Measurements from ENCODE around the gene CDKN2AIPNL. TPM values are rescaled to one million over a fixed set of nuclear protein-coding genes. Genes with fewer than 3 reads are reported as not detected.
"Not testable (repeated sequence)": the region's sequence is repeated elsewhere in the genome, so short reads cannot be mapped to it uniquely, and the experiment has no call there.

The CDKN2AIPNL gene
- total and polyA plus RNA-seq, 2 donors (not counting 3 experiments of a cell fraction or from before 2014, with no cell fraction given), result 22.2 to 36.5 TPM

DNA sequence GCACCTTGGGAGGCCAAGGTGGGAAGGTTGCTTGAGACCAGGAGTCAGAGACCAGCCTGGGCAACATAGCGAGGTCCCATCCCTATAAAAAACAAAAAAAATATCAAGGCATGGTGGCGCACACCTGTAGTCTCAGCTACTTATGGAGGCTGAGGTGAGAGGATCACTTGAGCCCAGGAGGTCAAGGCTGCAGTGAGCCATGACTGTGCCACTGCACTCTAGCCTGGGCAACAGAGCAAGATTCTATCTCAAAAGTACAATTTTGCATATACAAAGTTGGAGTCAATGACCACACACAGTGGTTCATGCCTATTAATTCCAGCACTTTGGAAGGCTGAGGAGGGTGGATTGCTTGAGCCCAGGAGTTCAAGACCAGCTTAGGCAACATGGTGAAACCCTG lies 29.5 kb downstream of the CDKN2AIPNL start:
- H3K9ac ChIP-seq (replicated peaks; ENCODE audit: extremely low read depth, insufficient read depth, low read length); BruUV-seq (replicated peaks); H3K9me1 ChIP-seq (replicated peaks; ENCODE audit: control insufficient read depth, extremely low read depth, insufficient read depth, low read length); H3K4me2 ChIP-seq (ENCODE audit: insufficient read depth, low read length); H3K27ac ChIP-seq (ENCODE audit: insufficient read depth, low read depth, low read length); H3K4me1 ChIP-seq (ENCODE audit: control insufficient read depth, extremely low read depth, insufficient read depth, low read length); H2AFZ ChIP-seq (ENCODE audit: low read depth, low read length); DNase-seq (ENCODE audit: low read depth, low spot score); dilution Hi-C loops (cut with MboI; ENCODE audit: extremely low pct_ligation_motif_present, low sequenced_read_pairs); H4K20me1 ChIP-seq (replicated peaks; ENCODE audit: control insufficient read depth, extremely low read depth, insufficient read depth, low read length); FAIRE-seq; H3K27me3 ChIP-seq (ENCODE audit: control insufficient read depth in 2 of 2, insufficient read depth in 2 of 2, low read length in 2 of 2); H3K9me3 ChIP-seq (replicated peaks; ENCODE audit: control insufficient read depth, insufficient read depth, low read length); H3K4me3 ChIP-seq (replicated peaks in 1 of 3; ENCODE audit: insufficient read depth in 1 of 3, low read depth in 1 of 3, low read length in 3 of 3); intact Hi-C loops (cut with micrococcal nuclease): not testable (repeated sequence)
- POLR2A ChIA-PET, result interaction anchor here (0.6 kb wide), 1 partner anchor 14 kb away, joined by 8 read pairs; no protein-coding TSS in a partner anchor
- Histone ChIP-seq H3K79me2 (ENCODE audit: control insufficient read depth, insufficient read depth, low read length) (peaks cover 19% of the 10 kb centered on the region), H3K36me3 (ENCODE audit: control insufficient read depth in 2 of 2, extremely low read depth in 1 of 2, insufficient read depth in 2 of 2, low read length in 2 of 2) (peaks cover 14 to 24% of the 10 kb centered on the region in 2 experiments)
- CTCF ChIA-PET, result interaction anchor here (0.6 to 3.1 kb wide), 3 partner anchors 21 to 346 kb away, joined by 3 to 15 read pairs (median 3); no protein-coding TSS in a partner anchor

DNA sequence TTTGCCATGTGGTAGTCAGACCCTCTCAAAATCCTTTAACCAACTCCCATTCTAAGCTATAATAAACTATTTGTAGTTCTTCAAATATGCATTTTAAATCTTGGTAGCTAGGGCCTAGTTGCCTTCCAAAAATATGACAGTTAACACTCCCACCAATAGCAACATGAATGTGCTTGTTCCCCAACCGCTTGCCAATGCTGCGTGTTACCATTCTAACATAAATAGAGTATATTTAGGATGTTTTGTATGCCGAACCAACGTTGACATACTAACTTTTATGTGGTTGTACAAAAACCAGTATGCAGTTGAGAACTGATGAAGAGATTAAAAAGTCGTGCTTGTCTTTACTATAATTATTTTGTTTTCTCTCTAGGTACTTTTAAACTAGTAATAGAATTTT lies 31.3 kb downstream of the CDKN2AIPNL start:
- H3K9me3 ChIP-seq (replicated peaks; ENCODE audit: control insufficient read depth, insufficient read depth, low read length), result no peaks in the 10 kb centered on the region
- BruUV-seq (replicated peaks), result no TSS peak
- CTCF ChIA-PET, result interaction anchor here (1.9 kb wide), 1 partner anchor 207 kb away, joined by 10 read pairs; no protein-coding TSS in a partner anchor

More for the DNA sequence above, 31.3 kb downstream of the CDKN2AIPNL start:
- no peak overlapping the region for H3K4me2 ChIP-seq (ENCODE audit: insufficient read depth, low read length)
- H3K9ac ChIP-seq (replicated peaks; ENCODE audit: extremely low read depth, insufficient read depth, low read length), result no peak overlapping the region
- H3K79me2 ChIP-seq (ENCODE audit: control insufficient read depth, insufficient read depth, low read length), result peaks cover 31% of the 10 kb centered on the region
- no peak overlapping the region for H3K4me3 ChIP-seq (replicated peaks in 1 of 3; ENCODE audit: insufficient read depth in 1 of 3, low read depth in 1 of 3, low read length in 3 of 3)
- TF ChIP-seq FOS (IDR thresholded peaks at IDR 0.05; ENCODE audit: borderline replicate concordance, insufficient read depth, low read length), result no peak
- TF ChIP-seq, protein P1, sequence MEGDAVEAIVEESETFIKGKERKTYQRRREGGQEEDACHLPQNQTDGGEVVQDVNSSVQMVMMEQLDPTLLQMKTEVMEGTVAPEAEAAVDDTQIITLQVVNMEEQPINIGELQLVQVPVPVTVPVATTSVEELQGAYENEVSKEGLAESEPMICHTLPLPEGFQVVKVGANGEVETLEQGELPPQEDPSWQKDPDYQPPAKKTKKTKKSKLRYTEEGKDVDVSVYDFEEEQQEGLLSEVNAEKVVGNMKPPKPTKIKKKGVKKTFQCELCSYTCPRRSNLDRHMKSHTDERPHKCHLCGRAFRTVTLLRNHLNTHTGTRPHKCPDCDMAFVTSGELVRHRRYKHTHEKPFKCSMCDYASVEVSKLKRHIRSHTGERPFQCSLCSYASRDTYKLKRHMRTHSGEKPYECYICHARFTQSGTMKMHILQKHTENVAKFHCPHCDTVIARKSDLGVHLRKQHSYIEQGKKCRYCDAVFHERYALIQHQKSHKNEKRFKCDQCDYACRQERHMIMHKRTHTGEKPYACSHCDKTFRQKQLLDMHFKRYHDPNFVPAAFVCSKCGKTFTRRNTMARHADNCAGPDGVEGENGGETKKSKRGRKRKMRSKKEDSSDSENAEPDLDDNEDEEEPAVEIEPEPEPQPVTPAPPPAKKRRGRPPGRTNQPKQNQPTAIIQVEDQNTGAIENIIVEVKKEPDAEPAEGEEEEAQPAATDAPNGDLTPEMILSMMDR (IDR thresholded peaks at IDR 0.05; ENCODE audit: extremely low read depth in 1 of 2, insufficient read depth in 1 of 2, low read depth in 1 of 2, low read length in 2 of 2), result no peak
- no peak for TF ChIP-seq MYC (IDR thresholded peaks at IDR 0.05; ENCODE audit: low read depth, low read length)
- no peak for TF ChIP-seq POLR2AphosphoS5 (IDR thresholded peaks at IDR 0.05; ENCODE audit: insufficient read depth, low read depth, low read length)
- TF ChIP-seq, protein P2, sequence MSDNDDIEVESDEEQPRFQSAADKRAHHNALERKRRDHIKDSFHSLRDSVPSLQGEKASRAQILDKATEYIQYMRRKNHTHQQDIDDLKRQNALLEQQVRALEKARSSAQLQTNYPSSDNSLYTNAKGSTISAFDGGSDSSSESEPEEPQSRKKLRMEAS (IDR thresholded peaks at IDR 0.05; ENCODE audit: insufficient read depth, insufficient read length), result no peak
- no peak for TF ChIP-seq EZH2 (IDR thresholded peaks at IDR 0.05; ENCODE audit: borderline replicate concordance, low read depth, low read length, severe bottlenecking)
- no peak for TF ChIP-seq JUN (IDR thresholded peaks at IDR 0.05; ENCODE audit: borderline replicate concordance, insufficient read depth, insufficient read length, low read depth)
- TF ChIP-seq GATA2 (IDR thresholded peaks at IDR 0.05; ENCODE audit: insufficient read depth, insufficient read length, low read depth, low read length), result no peak
- TF ChIP-seq POLR2A (IDR thresholded peaks at IDR 0.05; ENCODE audit: low read depth, low read length), result no peak
- H4K20me1 ChIP-seq (replicated peaks; ENCODE audit: control insufficient read depth, extremely low read depth, insufficient read depth, low read length), result peaks cover 5% of the 10 kb centered on the region
- FAIRE-seq (no peak), DNase-seq (ENCODE audit: low read depth, low spot score) (no peak)
- H3K36me3 ChIP-seq (ENCODE audit: control insufficient read depth in 2 of 2, extremely low read depth in 1 of 2, insufficient read depth in 2 of 2, low read length in 2 of 2), result peaks cover 16 to 24% of the 10 kb centered on the region in 2 experiments
- intact Hi-C loops (cut with micrococcal nuclease) (no loop called here), dilution Hi-C loops (cut with MboI; ENCODE audit: extremely low pct_ligation_motif_present, low sequenced_read_pairs) (no loop called here)
- no peaks in the 10 kb centered on the region for H3K9me1 ChIP-seq (replicated peaks; ENCODE audit: control insufficient read depth, extremely low read depth, insufficient read depth, low read length)
- no peaks in the 10 kb centered on the region for H3K27me3 ChIP-seq (ENCODE audit: control insufficient read depth in 2 of 2, insufficient read depth in 2 of 2, low read length in 2 of 2)
- H2AFZ ChIP-seq (ENCODE audit: low read depth, low read length), result no peak overlapping the region
- POLR2A ChIA-PET, result no interaction called here
- H3K4me1 ChIP-seq (ENCODE audit: control insufficient read depth, extremely low read depth, insufficient read depth, low read length), result no peaks in the 10 kb centered on the region
- H3K27ac ChIP-seq (ENCODE audit: insufficient read depth, low read depth, low read length), result no peak overlapping the region

All from endothelial cell of umbilical vein (primary cell).